B cell (primary cell): ENCODE data around the gene PSKH1.

ENCODE experiments used
- EZH2 ChIP-seq: IDR thresholded peaks from 2 replicates; pipeline ENCODE4 v1.6.1; 2012; ENCODE audit warnings: borderline replicate concordance, low read depth, mild to moderate bottlenecking, moderate library complexity, low read length; ENCODE audit not compliant: insufficient read depth, poor library complexity, severe bottlenecking
- TF ChIP-seq, protein P1 (sequence below): fragments of 200-600 bp; IDR thresholded peaks from one replicate; pipeline ENCODE4 v1.8.0; 2022; ENCODE audit warnings: antibody characterized with exemption, mild to moderate bottlenecking

- TF ChIP-seq EZH2: no peak
- TF ChIP-seq, protein P1, sequence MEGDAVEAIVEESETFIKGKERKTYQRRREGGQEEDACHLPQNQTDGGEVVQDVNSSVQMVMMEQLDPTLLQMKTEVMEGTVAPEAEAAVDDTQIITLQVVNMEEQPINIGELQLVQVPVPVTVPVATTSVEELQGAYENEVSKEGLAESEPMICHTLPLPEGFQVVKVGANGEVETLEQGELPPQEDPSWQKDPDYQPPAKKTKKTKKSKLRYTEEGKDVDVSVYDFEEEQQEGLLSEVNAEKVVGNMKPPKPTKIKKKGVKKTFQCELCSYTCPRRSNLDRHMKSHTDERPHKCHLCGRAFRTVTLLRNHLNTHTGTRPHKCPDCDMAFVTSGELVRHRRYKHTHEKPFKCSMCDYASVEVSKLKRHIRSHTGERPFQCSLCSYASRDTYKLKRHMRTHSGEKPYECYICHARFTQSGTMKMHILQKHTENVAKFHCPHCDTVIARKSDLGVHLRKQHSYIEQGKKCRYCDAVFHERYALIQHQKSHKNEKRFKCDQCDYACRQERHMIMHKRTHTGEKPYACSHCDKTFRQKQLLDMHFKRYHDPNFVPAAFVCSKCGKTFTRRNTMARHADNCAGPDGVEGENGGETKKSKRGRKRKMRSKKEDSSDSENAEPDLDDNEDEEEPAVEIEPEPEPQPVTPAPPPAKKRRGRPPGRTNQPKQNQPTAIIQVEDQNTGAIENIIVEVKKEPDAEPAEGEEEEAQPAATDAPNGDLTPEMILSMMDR: no peak
These were observed 37.3 kb upstream of the PSKH1 start for GRCh38 chr16:67855789-67856188.
